DOHH2 (cell line): ENCODE data around the gene DLL3.

Experiments
- EZH2phosphoT487 ChIP-seq: fragments of 200-600 bp; sonication (generic); IDR thresholded peaks from 2 replicates; pipeline ENCODE4 v1.6.1; 2017; ENCODE audit warnings: borderline replicate concordance, mild to moderate bottlenecking, antibody characterized with exemption, low read length, moderate library complexity, mixed read lengths
- TF ChIP-seq, protein P1 (sequence below): fragments of 200-600 bp; sonication (generic); IDR thresholded peaks from one replicate; pipeline ENCODE4 v1.5.1; 2014; ENCODE audit warnings: antibody characterized with exemption, mild to moderate bottlenecking, low read depth, low read length; ENCODE audit not compliant: poor library complexity, severe bottlenecking

DNA sequence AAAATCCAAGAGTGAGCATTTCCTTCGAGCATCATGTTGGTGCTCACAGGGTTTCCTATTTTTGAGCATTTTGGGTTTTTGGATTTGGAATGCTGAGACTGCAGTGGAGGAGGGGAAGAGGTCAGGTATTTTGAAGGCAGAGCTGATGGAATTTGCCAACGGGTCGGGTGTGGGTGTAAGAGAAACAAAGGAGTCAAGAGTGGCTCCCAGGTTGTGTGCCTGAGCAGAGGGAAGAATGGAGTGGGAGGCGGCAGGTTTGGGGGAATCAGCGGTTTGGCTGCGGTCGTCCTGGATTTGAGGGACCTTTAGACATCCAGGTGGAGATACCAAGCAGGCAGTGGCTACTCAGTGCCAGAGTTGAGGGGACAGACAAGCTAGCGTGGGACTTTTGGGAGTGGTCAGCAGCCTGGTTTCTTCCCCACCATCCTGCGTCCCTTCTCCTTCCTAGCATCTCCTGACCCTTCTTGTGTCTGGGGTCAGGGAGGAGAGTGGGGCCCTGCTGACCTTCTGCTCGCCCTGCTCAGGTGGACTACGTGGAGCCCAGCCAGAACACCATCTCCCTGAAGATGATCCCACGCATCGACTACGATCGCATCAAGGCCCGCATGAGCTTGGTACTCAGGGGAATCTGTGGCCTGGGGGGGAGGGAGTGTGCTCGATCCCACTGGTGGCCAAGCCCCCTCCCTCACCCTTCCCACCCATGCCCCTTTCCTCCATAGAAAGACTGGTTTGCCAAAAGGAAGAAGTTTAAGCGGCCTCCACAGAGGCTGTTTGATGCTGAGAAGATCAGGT is 32.6 kb upstream of the DLL3 start:
- TF ChIP-seq, protein P1, sequence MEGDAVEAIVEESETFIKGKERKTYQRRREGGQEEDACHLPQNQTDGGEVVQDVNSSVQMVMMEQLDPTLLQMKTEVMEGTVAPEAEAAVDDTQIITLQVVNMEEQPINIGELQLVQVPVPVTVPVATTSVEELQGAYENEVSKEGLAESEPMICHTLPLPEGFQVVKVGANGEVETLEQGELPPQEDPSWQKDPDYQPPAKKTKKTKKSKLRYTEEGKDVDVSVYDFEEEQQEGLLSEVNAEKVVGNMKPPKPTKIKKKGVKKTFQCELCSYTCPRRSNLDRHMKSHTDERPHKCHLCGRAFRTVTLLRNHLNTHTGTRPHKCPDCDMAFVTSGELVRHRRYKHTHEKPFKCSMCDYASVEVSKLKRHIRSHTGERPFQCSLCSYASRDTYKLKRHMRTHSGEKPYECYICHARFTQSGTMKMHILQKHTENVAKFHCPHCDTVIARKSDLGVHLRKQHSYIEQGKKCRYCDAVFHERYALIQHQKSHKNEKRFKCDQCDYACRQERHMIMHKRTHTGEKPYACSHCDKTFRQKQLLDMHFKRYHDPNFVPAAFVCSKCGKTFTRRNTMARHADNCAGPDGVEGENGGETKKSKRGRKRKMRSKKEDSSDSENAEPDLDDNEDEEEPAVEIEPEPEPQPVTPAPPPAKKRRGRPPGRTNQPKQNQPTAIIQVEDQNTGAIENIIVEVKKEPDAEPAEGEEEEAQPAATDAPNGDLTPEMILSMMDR: no peak
- no peak for TF ChIP-seq EZH2phosphoT487
